ENCODE results near the gene TNRC18. TPM values are rescaled to one million over a fixed set of nuclear protein-coding genes. Genes with fewer than 3 reads are reported as not detected.
"Not testable (repeated sequence)": the region's sequence is repeated elsewhere in the genome, so short reads cannot be mapped to it uniquely, and the experiment has no call there.

The TNRC18 gene
- total RNA-seq, 1 donor from 2014 or later = 57.2 TPM

DNA sequence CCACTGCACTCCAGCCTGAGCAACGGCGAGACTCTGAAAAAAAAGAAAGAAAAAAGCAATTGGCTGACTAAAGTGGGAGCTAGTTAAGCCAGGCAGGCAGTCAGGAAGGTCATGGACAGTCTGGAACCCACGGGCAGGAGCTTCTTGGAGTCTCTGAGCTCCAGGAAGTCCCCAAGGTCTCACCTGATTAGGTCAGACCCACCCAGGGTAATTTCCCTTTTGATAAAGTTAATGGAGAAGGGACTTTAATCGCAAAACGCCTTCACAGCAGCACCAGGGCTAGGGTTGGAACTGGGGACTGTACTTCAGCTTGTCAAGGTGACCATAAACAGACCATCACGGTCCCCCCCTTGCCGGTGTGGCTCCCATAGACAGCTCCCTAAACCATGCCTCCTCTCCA, 134.3 kb downstream of the TNRC18 start:
- Mint-ChIP-seq H3K4me1 (no peaks in the 10 kb centered on the region), H3K27me3 (peaks cover 2% of the 10 kb centered on the region), H3K9me3 (peaks cover under 1% of the 10 kb centered on the region), H3K4me3 (no peak overlapping the region), H3K27ac (no peak overlapping the region), H3K36me3 (ENCODE audit: low read depth) (no peaks in the 10 kb centered on the region)
- POLR2A ChIA-PET = no interaction called here
- CTCF ChIA-PET = no interaction called here
- intact Hi-C loops (cut with micrococcal nuclease) = no loop called here
- DNase-seq (no peak), ATAC-seq (ENCODE audit: low read depth) (no peak)
- TF ChIP-seq, protein P1, sequence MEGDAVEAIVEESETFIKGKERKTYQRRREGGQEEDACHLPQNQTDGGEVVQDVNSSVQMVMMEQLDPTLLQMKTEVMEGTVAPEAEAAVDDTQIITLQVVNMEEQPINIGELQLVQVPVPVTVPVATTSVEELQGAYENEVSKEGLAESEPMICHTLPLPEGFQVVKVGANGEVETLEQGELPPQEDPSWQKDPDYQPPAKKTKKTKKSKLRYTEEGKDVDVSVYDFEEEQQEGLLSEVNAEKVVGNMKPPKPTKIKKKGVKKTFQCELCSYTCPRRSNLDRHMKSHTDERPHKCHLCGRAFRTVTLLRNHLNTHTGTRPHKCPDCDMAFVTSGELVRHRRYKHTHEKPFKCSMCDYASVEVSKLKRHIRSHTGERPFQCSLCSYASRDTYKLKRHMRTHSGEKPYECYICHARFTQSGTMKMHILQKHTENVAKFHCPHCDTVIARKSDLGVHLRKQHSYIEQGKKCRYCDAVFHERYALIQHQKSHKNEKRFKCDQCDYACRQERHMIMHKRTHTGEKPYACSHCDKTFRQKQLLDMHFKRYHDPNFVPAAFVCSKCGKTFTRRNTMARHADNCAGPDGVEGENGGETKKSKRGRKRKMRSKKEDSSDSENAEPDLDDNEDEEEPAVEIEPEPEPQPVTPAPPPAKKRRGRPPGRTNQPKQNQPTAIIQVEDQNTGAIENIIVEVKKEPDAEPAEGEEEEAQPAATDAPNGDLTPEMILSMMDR (IDR thresholded peaks at IDR 0.05) = no peak

DNA sequence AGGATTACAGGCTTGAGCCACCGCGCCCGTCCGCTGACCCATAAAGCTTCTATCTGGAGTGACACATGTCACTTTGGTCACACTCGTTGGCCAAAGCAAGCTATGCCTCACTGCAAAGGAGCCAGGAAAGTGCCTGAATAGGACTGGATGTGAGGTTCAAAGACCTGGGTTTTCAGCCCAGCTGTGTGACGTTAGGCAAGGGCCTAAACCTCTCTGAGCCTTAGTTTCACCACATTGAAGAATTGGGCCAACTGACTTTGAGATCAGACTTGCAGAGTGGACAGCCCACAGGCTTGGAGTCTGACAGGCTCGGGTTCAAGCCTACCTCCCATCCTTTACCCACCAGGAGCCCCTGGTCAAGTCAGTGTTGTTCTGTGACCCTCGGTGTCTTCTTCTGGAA, 135.1 kb downstream of the TNRC18 start:
- CTCF ChIA-PET; H3K36me3 Mint-ChIP-seq (ENCODE audit: low read depth); DNase-seq; POLR2A ChIA-PET; ATAC-seq (ENCODE audit: low read depth); H3K9me3 Mint-ChIP-seq; intact Hi-C loops (cut with micrococcal nuclease); H3K27me3 Mint-ChIP-seq; H3K4me1 Mint-ChIP-seq; H3K27ac Mint-ChIP-seq; H3K4me3 Mint-ChIP-seq: not testable (repeated sequence)

DNA sequence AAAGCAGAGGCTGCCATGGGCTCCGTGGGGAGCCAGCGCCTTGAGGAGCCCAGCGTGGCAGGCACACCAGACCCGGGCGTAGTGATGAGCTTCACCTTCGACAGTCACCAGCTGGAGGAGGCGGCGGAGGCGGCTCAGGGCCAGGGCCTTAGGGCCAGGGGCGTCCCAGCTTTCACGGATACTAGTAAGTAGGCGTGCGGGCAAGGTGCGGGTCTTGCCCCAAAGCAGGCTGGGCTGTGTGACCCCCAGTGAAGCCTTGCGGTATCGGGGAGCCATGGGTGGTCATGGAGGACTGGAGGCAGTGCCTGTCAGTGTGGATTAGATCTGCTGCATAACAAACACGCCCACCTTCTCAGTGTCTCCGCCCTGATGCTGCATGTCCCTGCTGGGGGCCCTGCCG, 135.8 kb downstream of the TNRC18 start:
- TF ChIP-seq, protein P1 (IDR thresholded peaks at IDR 0.05) = no peak
- intact Hi-C loops (cut with micrococcal nuclease) = no loop called here
- Mint-ChIP-seq H3K4me3 (no peak overlapping the region), H3K36me3 (ENCODE audit: low read depth) (no peaks in the 10 kb centered on the region), H3K4me1 (no peaks in the 10 kb centered on the region), H3K9me3 (no peaks in the 10 kb centered on the region), H3K27me3 (peaks cover 4% of the 10 kb centered on the region), H3K27ac (no peak overlapping the region)
- DNase-seq (no peak), ATAC-seq (ENCODE audit: low read depth) (no peak)
- ChIA-PET CTCF (no interaction called here), POLR2A (no interaction called here)

DNA sequence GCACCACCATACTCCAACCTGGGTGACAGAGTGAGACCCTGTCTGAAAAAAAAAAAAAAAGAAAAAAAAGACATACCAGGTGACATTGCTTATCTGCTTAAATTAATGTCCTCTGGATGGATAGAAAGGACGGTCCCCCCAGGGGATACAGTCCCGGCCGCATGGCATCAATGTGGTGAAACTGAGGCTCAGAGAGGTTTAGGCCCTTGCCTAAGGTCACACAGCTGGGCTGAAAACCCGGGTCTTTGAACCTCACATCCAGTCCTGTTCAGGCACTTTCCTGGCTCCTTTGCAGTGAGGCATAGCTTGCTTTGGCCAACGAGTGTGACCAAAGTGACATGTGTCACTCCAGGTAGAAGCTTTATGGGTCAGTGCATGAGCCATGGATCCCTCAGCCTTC, 136.3 kb downstream of the TNRC18 start:
- H3K27me3 Mint-ChIP-seq; H3K9me3 Mint-ChIP-seq; POLR2A ChIA-PET; DNase-seq; H3K4me3 Mint-ChIP-seq; ATAC-seq (ENCODE audit: low read depth); H3K27ac Mint-ChIP-seq; H3K36me3 Mint-ChIP-seq (ENCODE audit: low read depth); H3K4me1 Mint-ChIP-seq; CTCF ChIA-PET; intact Hi-C loops (cut with micrococcal nuclease): not testable (repeated sequence)

DNA sequence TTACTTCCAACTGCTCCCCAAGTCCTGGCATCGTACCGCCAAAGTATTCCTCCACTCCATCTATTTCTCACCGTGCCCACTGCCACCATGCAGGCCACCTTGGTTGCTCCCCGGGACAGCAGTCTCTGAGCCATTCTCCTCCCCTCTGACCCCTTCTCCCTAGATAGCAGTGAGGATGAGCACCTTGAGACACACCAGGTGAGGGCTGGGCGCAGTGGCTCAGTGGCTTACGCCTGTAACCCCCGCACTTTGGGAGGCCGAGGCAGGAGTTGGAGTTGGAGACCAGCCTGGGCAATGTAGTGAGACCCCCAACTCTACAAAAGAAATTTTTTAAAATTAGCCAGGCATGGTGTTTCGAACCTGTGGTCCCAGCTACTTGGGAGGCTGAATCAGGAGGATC, 136.7 kb downstream of the TNRC18 start:
- Mint-ChIP-seq H3K27me3 (peaks cover 4% of the 10 kb centered on the region), H3K4me1 (no peaks in the 10 kb centered on the region), H3K9me3 (no peaks in the 10 kb centered on the region), H3K27ac (no peak overlapping the region), H3K4me3 (no peak overlapping the region), H3K36me3 (ENCODE audit: low read depth) (no peaks in the 10 kb centered on the region)
- ATAC-seq (ENCODE audit: low read depth) (no peak), DNase-seq (no peak)
- TF ChIP-seq, protein P1 (IDR thresholded peaks at IDR 0.05) = no peak
- ChIA-PET CTCF (no interaction called here), POLR2A (no interaction called here)
- intact Hi-C loops (cut with micrococcal nuclease) = no loop called here

DNA sequence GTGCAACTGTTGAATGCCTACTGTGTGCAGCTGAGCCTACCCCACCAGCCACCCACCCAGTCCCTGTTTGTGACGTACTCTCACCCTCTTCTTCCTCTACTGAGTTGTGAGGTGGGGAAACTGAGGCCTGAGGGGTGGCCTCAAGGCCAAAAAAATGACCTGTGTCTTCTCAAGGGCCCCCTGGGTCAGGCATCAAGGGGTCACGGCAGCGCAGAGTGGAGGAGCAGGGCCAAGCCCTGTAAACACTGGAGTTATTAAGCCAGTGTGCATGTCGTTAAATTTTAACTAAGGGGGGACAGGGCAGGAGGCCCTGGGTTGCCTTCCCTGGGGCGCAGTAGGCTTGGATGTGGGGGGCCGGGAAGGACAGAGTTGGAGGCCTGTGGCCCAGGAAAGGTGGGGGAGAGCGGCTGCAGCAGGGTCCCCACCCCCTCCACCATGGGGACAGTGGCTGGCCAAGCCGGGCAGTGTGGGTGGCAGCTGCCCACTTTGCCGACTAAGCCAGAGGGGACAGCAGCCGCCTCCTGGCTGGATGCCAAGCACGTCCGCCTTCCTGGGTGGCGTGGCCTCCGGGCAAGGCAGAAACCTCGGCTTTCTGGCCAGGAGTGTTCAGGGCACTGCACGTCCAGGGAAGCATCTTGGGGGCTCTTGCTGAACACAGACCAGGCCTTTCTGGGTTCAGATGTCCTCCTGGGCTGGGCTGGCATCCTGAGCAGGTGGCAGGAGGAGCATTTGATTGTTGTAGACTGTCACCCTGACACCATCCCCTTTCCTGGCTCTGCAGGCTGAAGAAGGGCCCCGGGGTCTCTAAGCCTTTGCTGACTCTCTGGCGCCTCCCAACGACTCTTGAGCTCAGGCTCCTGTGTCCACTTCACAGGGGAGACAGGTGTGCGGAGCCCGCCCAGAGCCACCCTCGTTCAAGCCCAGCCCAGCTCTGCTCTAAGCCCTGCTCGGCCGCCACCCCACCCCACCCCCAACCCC, 139.0 kb downstream of the TNRC18 start:
- Mint-ChIP-seq H3K9me3 (no peaks in the 10 kb centered on the region), H3K27ac (no peak overlapping the region), H3K4me1 (no peaks in the 10 kb centered on the region), H3K27me3 (peaks cover 6% of the 10 kb centered on the region), H3K36me3 (ENCODE audit: low read depth) (no peaks in the 10 kb centered on the region), H3K4me3 (peak overlapping the region; percentile 41)
- POLR2A ChIA-PET = no interaction called here
- CTCF ChIA-PET = interaction anchor here (0.6 to 0.7 kb wide), 2 partner anchors 44 to 497 kb away, joined by 3 read pairs; partner anchors contain the start of gene RNF216
- intact Hi-C loops (cut with micrococcal nuclease) = loop anchor here (2.0 kb wide), 1 partner anchor 44 kb away; no protein-coding TSS in a partner anchor
- TF ChIP-seq, protein P1 (IDR thresholded peaks at IDR 0.05) = no peak
- peak; percentile 26 for ATAC-seq (ENCODE audit: low read depth)
- DNase-seq = no peak

All from activated B cell treated with CpG ODN at 0.5 μM for 24 hours (primary cell).